HG02623 (cell line): ENCODE measurements around the gene SLC12A8.

ENCODE experiments used
- ATAC-seq: cut with Tn5 transposase; IDR thresholded peaks from one replicate; pipeline ENCODE4 v1.9.1; 2021; ENCODE audit warnings: moderate library complexity; ENCODE audit not compliant: unreplicated experiment

SLC12A8 gene

DNA sequence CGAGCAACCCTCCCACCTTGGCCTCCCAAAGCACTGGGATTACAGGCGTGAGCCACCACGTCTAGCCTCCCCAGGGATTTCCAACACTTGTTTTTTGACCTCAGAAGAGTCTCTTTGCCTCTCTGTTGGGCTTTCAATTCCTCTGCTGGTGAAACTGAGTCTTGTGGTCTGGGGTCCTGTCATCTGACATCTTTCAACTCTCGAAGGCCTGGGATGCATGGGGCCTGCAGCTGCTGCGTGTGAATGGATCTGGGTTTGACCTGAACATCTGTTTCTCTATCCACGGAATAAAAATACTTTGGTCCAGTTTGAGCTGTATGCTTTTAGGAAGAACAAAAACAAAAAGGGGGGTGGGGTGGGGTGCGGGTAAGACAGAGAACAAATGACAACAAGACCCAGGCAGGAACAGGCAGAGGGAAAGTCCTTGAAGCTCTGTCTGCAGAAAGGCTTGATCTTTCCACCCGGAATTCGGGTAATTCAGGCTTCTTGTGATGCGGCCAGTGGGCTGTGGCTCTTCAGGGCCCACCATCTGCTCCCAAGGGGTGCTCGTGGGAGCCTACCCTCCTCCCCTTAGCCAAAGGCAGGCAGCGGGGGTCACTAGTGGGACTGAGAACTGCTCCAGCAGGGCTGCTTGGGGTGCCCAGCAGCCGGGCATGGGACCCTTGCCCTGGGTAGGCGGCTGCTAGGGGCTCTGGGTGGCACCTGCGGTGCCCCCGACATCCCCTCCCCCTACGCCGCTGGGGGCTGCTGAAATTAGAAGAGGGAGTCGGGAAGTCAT lies 71.5 kb downstream of the SLC12A8 start:
- ATAC-seq: peak; percentile 13

DNA sequence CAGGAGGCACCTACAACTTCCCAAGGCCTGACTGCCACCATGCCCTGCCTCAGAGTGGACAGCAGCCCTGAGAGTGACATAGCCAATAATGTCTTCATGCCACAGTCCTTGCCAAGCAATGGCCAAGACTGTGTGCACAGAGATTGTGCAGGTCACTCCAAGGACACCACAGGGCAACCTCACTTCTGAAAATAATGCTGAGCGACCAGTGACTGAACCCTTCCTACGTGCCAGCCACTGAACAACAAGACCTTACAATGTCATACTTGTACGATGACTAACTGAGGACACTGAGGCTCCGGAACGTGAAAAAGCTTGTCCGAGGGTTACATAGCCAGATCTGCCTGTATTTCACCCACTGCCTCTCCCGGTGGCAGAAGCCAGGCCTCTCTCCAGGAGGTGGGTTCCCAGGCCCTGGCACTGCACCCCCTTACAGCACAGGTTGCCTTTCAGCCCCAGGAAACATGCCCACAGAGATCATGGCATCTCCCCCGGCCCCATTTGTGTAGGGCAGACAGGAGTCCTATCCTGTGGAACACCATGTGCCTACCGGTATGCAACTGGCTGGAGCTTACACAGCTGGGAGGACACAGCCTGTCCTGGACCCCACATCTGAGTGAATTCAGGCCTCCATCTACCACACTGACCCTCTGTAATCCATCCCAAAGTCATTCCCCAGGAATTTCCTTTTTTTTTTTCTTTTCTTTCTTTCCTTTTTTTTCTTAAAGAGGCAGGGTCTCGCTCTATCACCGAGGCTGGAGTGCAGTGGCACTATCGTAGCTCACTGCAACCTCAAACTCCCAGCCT lies 72.3 kb downstream of the SLC12A8 start:
- no peak for ATAC-seq

DNA sequence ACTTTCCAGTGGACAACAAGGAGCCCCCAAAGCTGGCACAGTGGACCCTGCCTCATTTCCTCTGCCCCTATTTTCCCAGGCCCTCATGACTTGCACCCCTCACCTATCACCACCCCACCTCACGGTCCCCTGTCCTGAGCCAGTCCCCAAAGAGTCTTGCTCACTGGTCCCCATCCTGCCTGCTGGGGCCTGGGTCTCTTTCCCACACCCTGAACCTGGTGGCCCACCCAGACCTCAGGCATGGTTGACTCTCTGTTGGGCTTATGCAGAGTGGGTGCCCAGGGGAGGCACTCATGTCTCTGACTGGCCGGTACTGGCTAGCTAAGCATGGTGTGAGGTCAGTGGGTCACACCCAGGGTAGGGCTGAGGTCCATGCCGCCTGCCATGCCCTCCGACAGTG lies 73.2 kb downstream of the SLC12A8 start:
- ATAC-seq: no peak

DNA sequence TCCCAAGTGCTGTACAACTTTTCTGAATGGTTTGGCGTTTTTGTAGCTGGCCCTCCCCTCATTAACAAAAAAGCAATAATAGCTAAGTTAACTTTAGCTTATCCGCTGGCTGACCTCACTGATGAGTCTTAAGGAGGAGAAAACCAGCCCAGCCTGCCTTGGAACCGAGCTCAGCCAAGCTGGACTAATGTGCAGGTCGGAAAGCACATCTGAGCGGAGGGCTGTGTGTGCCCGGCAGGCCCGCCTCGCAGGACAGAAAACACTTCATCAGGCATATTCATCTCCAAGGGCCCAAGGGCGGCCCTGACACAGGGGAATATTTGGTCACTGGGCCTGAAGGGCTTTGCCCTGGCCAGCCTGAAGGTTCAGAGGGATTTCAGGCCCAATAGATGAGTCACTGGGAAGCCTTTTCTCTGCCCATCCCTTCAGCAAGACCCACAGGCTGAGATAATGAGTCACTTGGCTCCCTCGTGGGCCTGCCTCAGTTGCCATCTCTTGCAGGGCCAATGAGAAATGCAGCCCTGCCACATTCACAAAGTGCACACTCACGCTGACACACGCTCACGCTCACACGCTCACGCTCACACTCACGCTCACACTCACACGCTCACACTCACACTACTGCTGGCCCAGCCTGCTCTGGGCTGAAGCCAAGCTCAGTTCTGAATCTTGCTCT lies 75.1 kb downstream of the SLC12A8 start:
- ATAC-seq: no peak

DNA sequence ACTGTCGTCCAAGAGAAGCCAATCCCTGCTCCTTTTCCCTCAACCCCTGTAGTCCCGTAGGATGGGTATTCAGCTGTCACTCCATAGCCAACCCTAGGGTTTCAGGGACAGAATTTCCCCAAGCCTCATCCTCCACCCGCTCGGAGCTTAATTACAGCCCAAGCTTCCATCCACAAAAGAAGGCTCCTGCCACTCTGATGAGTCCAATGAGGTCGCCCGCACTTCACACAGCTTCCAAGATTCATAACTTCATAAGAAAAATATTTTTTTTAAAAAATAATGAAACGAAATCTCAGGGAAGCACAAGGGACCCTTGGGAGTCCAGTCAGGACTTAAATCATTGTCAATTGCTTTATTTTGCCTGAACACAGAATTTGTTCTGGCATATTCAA lies 75.6 kb downstream of the SLC12A8 start:
- ATAC-seq: no peak

DNA sequence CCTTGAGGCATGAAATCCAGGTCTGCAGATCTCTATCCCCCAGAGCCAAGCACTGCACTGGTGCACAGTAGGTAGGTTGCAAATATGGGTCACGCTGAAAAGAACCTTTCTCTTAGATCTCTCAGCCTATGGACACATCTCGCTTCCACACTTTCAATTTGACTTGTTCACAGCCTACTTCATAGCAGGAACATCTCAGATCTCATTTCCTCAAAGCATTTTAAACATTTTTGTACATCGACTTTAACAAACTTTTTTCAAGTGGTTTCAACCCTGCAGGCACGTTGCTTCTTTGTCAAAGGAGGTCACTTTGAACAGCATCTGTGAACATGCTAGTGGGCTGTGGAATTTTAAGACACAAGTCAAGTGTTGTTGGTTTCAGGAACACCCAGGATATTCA lies 76.0 kb downstream of the SLC12A8 start:
- no peak for ATAC-seq

DNA sequence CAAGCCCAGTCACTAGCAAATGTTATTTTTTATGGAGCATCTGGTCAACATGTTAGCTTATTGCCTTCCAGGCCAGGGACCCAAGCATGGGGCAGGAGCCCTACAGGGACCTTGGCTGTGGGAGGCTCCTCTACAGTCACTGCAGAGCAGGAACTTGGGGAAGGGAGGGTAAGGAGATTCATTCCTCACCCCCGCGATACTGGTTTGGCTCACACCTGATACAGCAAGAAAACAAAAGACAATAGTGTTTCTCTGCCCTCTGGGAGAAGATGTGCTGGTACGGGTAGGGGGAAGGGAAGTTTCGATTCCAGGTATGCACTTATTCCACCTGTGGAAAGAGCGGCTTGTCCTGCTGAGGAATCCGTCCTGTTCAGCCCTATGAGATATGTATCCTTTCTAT lies 77.6 kb downstream of the SLC12A8 start:
- ATAC-seq: no peak

DNA sequence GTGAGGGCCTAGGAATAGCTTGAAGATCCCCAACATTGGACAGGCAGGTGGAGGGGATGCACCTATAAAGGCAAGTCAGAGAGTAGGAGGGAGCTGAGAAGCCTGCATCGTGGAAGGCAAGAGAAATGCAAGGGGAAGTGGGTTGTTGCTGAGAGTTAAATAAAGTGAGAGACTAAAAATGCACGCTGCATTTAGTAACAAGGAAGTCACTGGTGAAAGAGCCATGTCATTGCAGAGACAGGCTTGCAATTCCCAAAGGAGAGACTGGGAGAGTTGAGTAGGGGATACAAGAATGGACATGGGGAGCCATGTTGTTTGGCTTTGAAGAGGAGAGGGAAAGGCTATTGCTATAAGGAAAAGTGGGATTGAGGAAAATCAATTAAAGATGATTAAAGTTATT lies 79.7 kb downstream of the SLC12A8 start:
- ATAC-seq: peak; percentile 51

DNA sequence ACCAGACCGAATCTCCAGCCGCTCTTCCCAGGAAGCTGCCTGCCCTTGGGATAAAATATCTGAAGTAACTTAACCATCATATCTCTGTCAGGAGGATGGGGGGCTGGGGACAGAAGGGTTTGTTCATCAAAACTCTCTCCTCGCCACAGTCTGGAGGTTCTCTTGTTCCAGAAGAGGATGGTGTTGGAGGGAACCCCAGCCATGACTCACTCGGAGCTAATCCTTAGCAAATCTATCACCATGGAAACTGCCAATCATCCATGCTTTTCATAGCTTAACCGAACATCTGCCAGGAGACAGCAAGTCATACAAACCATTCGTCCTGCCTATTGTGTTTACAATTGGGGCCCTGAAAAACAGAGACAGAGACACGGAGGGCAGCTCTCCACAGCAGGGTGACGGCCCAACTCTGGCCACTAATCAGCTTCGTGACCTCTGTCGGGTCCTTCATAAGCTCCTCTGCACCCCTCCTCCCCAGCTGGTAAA lies 83.0 kb downstream of the SLC12A8 start:
- no peak for ATAC-seq

DNA sequence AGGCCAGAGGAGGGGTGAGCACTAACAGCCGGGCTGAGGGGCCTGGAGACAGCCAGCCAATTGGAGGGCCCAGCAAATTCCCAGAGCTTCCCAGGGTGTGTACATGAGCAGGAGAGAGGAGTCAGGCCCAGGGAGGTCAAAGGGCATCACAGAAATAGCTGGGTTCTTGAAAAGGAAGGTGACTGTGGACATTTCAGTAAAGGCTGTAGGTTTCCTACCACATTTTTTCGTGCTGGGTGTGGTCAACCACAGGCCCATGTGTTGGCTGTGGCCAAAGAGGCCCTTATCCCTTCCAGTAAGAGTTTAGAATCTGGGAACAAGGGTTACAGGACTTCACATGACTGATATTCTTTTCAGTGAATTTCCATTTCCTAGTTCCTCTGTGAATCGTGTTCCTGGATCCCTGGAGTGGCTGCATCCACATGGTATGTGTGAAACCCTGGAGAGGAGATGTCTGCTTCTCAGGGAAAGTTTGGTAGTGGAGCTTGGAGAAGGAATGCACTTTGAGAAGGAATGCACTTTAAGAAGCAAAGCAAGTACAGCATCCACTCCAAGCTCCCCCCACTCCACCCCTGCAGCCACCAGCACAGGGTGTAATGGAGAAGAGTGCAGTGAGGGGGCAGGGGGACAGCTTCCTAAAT lies 83.6 kb downstream of the SLC12A8 start:
- no peak for ATAC-seq

DNA sequence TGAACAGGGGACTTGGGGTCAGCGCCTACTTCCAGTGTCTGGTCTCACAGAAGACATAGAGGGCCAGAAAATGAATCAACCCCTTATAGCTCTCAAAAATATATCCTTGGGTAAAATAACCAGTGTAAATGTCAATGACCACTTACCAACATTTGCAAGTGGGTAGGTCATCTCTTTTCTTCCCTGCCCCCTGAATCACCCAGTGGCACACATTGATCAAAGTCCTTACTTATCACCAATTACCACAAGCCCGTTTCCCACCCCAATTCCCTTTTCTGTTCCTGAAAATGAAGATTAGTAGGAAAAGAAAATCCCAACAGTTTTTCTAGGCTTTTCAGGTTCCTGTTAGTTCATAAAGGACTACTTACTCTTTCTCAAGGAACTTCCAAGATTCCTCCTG lies 86.2 kb downstream of the SLC12A8 start:
- no peak for ATAC-seq

DNA sequence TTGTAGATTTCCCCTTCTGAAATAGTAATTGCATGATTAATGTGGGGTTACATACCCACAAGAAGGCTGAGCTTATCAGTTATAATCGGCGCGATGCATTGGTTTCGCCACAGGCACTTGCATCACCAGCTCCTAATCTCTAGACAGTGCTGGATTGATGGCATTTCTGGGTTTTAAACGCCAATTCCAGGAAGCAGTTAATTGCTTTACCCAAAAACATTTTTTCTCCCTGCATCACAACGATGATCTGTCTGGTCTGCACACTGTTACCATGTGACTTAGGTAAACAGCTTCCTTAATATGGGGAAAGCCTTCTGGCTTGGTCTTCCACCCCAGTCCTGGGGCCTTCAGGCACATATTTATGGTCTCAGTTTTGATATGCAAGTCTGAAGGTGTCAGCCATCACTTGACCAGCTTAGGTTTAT lies 86.7 kb downstream of the SLC12A8 start:
- no peak for ATAC-seq

DNA sequence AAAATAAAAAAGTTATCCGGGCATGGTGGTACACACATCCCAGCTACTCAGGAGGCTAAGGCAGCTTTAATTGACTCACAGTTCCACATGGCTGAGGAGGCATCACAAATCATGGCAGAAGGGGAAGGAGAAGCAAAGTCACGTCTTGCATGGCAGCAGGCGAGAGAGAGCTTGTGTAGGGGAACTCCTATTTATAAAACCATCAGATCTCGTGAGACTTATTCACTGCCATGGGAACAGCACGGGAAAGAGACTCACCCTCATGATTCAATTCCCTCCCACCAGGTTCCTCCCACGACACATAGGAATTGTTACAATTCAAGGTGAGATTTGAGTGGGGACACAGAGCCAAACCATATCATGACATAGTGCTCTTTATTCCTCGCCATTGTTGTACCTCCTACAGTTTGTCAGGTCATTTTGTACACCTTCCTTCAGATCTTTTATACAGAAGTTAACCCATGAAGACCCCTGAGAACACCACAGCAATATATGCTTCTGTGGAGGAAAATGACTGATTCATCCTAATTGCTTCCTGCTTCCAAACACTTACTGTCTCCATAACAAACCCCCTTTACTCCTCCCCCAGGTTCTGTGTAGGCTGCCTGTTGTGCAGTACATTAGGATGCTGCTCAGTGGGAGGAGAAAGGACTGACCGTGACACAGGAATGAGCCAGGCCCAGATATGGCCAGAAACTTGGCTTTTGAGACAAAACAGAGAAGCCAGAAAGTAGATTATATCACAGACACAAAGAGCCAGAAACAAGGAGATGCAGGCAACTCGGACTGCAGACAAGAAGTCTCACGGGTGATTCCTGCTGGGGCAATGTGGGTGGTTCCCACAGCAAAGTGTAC lies 88.9 kb downstream of the SLC12A8 start:
- ATAC-seq: no peak

DNA sequence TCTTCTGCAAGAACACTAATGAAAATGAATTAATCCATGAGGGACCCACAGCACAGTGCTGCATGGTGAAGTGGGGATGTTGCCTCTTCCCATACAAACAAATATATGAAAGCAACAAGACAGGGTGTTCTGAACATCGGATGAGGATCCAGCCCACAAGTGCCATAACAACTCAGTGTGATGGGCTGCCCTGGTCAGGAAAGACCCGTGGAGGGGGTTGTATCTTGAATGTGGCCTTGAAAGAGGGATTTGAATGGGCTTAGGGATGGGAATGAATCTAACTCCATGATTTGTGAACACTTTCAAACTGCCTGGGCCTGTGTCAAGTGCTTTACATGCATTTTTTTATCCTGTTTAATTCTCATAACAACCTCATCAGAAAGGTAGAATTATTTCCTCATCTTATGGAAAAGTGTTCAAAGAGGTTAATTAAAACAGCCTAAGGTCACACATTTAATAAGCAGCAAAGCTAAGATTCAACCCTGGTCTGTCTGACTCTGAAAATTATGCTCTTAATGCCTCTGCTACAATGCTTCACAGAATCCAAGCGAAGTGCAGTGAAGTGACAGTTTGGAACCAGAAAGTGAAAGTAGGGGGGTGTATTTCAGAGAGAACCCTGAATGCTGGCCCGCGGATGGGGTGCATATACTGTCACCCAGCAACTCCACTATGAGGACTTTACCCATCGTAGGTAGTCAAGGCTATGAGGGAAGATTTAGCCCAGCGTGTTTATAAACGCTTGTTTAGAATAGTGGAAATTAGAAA lies 91.1 kb downstream of the SLC12A8 start:
- ATAC-seq: no peak

DNA sequence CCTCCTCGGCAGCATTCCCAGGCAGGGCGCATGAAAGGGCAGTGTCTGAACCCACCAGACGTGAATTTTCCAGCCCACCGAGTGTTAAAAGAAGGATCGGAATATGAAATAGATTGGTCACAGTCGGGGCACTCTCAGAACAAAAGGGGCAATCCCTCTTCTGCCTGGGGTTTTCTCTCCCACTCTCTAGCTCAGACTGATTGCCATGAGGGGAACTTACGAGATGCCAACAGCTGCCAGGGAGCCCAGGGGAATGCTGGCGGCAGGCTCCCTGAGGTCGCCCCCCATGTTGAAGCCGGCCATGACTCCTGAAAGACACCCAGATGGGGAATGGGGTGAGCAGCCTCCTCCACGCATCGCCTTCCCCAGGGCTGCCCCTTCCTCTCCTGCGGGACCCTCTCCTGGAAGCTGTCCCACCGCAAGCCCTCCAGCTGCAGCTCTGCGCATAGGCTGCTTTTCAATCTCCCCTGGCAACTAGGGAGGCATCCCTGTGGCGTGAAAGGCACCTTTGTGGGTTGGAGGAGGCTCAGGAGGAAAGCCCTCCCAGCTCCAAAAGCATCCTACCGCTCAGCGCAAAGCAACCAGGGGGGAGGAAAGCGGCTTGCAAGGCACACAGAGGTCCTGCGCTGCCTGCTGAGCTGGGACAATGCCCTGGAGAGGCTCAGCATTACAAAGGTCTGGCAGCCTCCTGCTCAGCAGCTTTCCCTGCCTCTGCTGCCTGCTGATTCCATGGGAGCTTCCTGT lies 92.0 kb downstream of the SLC12A8 start:
- ATAC-seq: no peak

DNA sequence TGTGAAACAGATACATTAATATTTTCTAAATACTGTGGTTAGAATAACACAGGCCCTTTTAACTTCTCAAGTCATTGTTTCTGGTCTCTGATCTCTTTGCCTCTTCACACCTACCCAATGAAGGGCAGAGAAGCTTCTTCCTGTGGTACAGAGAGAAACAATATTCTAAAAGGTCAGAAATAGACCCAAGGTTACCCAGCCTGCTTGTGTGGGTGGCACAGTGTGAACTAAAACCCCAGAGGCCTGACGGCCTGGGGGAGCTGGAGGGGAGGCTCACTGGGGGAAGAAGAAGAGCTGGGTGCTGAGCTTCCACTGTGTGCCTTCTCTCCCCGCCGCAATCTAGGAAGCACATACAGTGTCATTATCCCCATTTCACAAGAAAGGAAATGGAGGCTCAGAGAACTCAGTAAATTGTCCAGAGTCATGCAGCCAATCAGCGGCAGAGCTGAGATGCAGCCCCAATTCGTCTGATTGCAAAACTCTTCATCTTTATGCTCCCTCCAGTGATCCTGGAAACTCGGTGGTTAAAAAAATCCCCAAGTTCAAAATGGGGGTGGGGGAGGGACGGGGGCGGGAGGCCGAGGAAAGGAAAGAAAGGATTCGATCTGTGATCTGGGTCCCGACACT lies 92.7 kb downstream of the SLC12A8 start:
- ATAC-seq: peak; percentile 56

DNA sequence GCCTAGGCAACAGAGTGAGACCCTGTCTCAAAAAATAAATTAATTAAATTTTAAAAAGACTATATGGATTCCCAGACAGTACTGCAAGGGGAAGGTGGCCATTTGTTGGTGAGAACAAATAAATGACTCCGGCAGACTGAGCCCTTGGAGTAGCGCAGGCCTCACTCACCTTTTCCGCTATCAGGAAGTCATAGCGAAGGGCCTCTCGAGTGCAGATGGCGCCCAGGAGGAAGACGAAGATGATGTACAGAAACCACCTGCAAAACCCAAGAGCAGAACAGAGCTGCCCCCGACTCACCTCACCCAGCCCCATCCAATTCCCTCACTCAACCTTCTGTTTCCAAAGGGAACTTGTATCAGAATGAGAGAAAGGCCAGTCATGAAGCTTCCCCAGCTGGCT lies 93.9 kb downstream of the SLC12A8 start:
- ATAC-seq: no peak

DNA sequence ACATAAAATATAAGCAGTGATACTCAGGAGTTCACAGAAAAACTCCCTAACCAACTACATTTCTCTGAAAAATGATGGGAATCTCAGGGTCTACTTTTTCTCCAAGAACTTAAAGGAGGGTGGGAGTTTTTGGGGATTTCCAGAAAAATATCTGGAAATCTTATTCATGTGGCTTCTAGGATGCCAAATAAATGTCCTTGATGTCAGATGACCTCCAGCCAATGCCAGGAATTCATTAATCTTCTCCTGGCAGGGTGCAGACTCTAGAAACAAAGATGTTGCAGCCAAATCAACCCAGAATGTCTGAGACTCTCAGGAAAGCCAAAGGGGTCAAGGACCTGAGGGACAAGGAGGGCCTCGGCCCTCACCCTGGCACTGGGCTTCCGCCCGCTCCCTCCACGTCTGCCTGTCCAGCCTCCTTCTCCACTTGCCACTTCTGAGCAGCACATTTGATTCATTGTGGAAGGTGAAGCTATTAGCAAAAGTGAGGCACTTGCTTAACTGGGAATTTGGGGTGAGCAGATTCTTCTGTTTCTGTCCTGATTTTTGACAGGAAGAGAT lies 94.8 kb downstream of the SLC12A8 start:
- no peak for ATAC-seq
